Kidney tubule cell (primary cell): ENCODE data around the gene RAB32.
A peak's percentile ranks its signal among the peaks of the same experiment; 100 is the strongest.
"Not testable (repeated sequence)": the region's sequence is repeated elsewhere in the genome, so short reads cannot be mapped to it uniquely, and the experiment has no call there.

Experiments
- DNase-seq: peaks from one replicate; pipeline ENCODE4 v3.0.0-alpha.2; 2018; ENCODE audit warnings: low spot score

Gene RAB32

GRCh38 chr6:146543211-146543939 lies at the start of gene RAB32:
Gene RAB32, plus strand, starts transcription at chr6:146543833. Its CDS starts 39 bp downstream, at chr6:146543872.
- peak; percentile 97 for DNase-seq

GRCh38 chr6:146498309-146498708 lies 45.3 kb upstream of the RAB32 start:
- DNase-seq: no peak

GRCh38 chr6:146503096-146503495 lies 40.5 kb upstream of the RAB32 start:
- no peak for DNase-seq

GRCh38 chr6:146515212-146515611 lies 28.4 kb upstream of the RAB32 start:
- DNase-seq: no peak

GRCh38 chr6:146526192-146526591 lies 17.4 kb upstream of the RAB32 start:
- DNase-seq: peak; percentile 14

GRCh38 chr6:146532702-146533101 lies 10.9 kb upstream of the RAB32 start:
- no peak for DNase-seq

- DNase-seq: no peak
These were observed 787 bp upstream of the RAB32 start for GRCh38 chr6:146542881-146543210.

- DNase-seq: peak; percentile 62
These were observed 445 bp downstream of the RAB32 start for GRCh38 chr6:146543940-146544615.

GRCh38 chr6:146544616-146545182 lies 1.1 kb downstream of the RAB32 start:
- DNase-seq: peak; percentile 11

GRCh38 chr6:146545581-146545980 lies 1.9 kb downstream of the RAB32 start:
- peak; percentile 84 for DNase-seq

GRCh38 chr6:146546443-146547043 lies 2.9 kb downstream of the RAB32 start:
- peak; percentile 87 for DNase-seq

- DNase-seq: no peak
These were observed 4.3 kb downstream of the RAB32 start for GRCh38 chr6:146547889-146548288.

- DNase-seq: no peak
These were observed 5.3 kb downstream of the RAB32 start for GRCh38 chr6:146548898-146549374.

GRCh38 chr6:146550911-146551310 lies 7.3 kb downstream of the RAB32 start:
- DNase-seq: no peak

GRCh38 chr6:146551545-146551944 lies 7.9 kb downstream of the RAB32 start:
- DNase-seq: no peak

- no peak for DNase-seq
These were observed 9.9 kb downstream of the RAB32 start for GRCh38 chr6:146553377-146554135.

GRCh38 chr6:146560607-146561006 lies 17.0 kb downstream of the RAB32 start:
- DNase-seq: no peak

- DNase-seq: not testable (repeated sequence)
These were observed 23.0 kb downstream of the RAB32 start for GRCh38 chr6:146566661-146567060.

- not testable (repeated sequence) for DNase-seq
These were observed 25.0 kb downstream of the RAB32 start for GRCh38 chr6:146568619-146569018.

GRCh38 chr6:146574211-146574610 lies 30.6 kb downstream of the RAB32 start:
- DNase-seq: no peak

GRCh38 chr6:146578054-146578453 lies 34.4 kb downstream of the RAB32 start:
- DNase-seq: peak; percentile 5

- no peak for DNase-seq
These were observed 38.3 kb downstream of the RAB32 start for GRCh38 chr6:146581968-146582367.
